GM12891 (cell line): ENCODE data around the gene SPNS3.

Source experiments
- POLR2A ChIP-seq: IDR thresholded peaks from 2 replicates; pipeline ENCODE4 v1.6.1; 2011; ENCODE audit warnings: low read depth, low read length, control low read depth
- POLR2AphosphoS5 ChIP-seq: IDR thresholded peaks from 2 replicates; pipeline ENCODE4 v1.6.1; 2011; ENCODE audit warnings: low read depth, low read length, control low read depth
- SPI1 ChIP-seq: IDR thresholded peaks from 2 replicates; pipeline ENCODE4 v1.6.1; 2011; ENCODE audit warnings: low read depth, low read length, control low read depth
- TAF1 ChIP-seq: IDR thresholded peaks from 2 replicates; pipeline ENCODE4 v1.6.1; 2011; ENCODE audit warnings: low read depth, low read length, control low read depth

GRCh38 chr17:4523946-4524345, 90.2 kb downstream of the SPNS3 start:
- TF ChIP-seq POLR2A (no peak), TAF1 (no peak), SPI1 (no peak), POLR2AphosphoS5 (no peak)
